B cell (primary cell): ENCODE data around the gene EEF1AKMT2. TPM values are rescaled to one million over a fixed set of nuclear protein-coding genes. Genes with fewer than 3 reads are reported as not detected.

ENCODE experiments used
- ATAC-seq: fragments of 200-7000 bp; cut with Tn5 transposase; one replicate; pipeline ENCODE4 v1.10.0; 2021; ENCODE audit warnings: low read depth, mild to moderate bottlenecking, moderate number of reproducible peaks, moderate library complexity
- CTCF ChIA-PET: fragments of 350-600 bp; sonication (Branson Sonifier 250); formaldehyde crosslinking; loops from one replicate; lab custom pipeline; 2021; ENCODE audit warnings: antibody characterized with exemption, inconsistent platforms; lab: Charles Lee
- POLR2A ChIA-PET: fragments of 350-600 bp; sonication (Branson Sonifier 250); formaldehyde crosslinking; loops from one replicate; lab custom pipeline; 2021; ENCODE audit warnings: antibody characterized with exemption; lab: Charles Lee
- DNase-seq: peaks from one replicate; pipeline ENCODE4 v3.0.0; 2013
- H2AFZ ChIP-seq: 2 replicates; pipeline ENCODE4 v1.6.1; 2012; ENCODE audit warnings: mild to moderate bottlenecking, low read depth, low read length; ENCODE audit not compliant: insufficient read depth, poor library complexity, severe bottlenecking
- H3K27ac ChIP-seq, 2 donors: 1 replicate in 1 of 2; 2 replicates in 1 of 2; pipeline ENCODE4 v1.5.1; 2012 to 2013; ENCODE audit warnings: low read length in 2 of 2, mild to moderate bottlenecking in 2 of 2, moderate library complexity in 1 of 2
- H3K27me3 ChIP-seq, 4 experiments: fragments of 200-600 bp in 1 of 4; sonication (generic) in 1 of 4; replicated peaks in 1 of 4; 1 replicate in 2 of 4; 2 replicates in 2 of 4; pipeline versions ENCODE4 v1.6.1 to v1.7.0; 2013 to 2016; ENCODE audit warnings: low read length in 3 of 4, mild to moderate bottlenecking in 2 of 4, mixed read lengths in 1 of 4, moderate library complexity in 1 of 4; ENCODE audit not compliant: insufficient read depth in 4 of 4, control insufficient read depth in 3 of 4; ENCODE audit errors: control extremely low read depth in 1 of 4
- H3K36me3 ChIP-seq, 2 experiments: replicated peaks in 1 of 2; 1 replicate in 1 of 2; 2 replicates in 1 of 2; pipeline versions ENCODE4 v1.6.1 to v1.7.1; 2013; ENCODE audit warnings: low read length in 1 of 2; ENCODE audit not compliant: insufficient read depth in 2 of 2, control insufficient read depth in 1 of 2; ENCODE audit errors: control extremely low read depth in 1 of 2, extremely low read depth in 1 of 2
- H3K4me1 ChIP-seq, 2 donors: fragments of 200-600 bp in 1 of 2; sonication (generic) in 1 of 2; 1 replicate in 1 of 2; 2 replicates in 1 of 2; pipeline versions ENCODE4 v1.5.1 to v1.6.1; 2013 to 2017; ENCODE audit warnings: low read length in 2 of 2; ENCODE audit not compliant: control insufficient read depth in 2 of 2, insufficient read depth in 2 of 2
- H3K4me2 ChIP-seq: replicated peaks from 2 replicates; pipeline ENCODE3; 2012; ENCODE audit warnings: mild to moderate bottlenecking, low read depth, low read length; ENCODE audit not compliant: poor library complexity, severe bottlenecking
- H3K4me3 ChIP-seq, 5 experiments: fragments of 200-600 bp in 1 of 5; sonication (generic) in 1 of 5; 1 replicate in 3 of 5; 2 replicates in 2 of 5; pipeline versions ENCODE4 v1.5.1 to v1.7.0; 2011 to 2016; ENCODE audit warnings: low read length in 4 of 5, mild to moderate bottlenecking in 4 of 5, low read depth in 2 of 5, control low read depth in 1 of 5, moderate library complexity in 1 of 5; ENCODE audit not compliant: insufficient read depth in 1 of 5; ENCODE audit errors: control extremely low read depth in 1 of 5, extremely low read depth in 1 of 5
- H3K79me2 ChIP-seq: fragments of 200-600 bp; sonication (generic); one replicate; pipeline ENCODE4 v1.6.0; 2016; ENCODE audit warnings: low read length; ENCODE audit not compliant: control insufficient read depth, insufficient read depth
- H3K9ac ChIP-seq: fragments of 200-600 bp; sonication (generic); 2 replicates; pipeline ENCODE4 v1.6.1; 2017; ENCODE audit warnings: mild to moderate bottlenecking, low read length, moderate library complexity
- H3K9me3 ChIP-seq, 3 donors: one replicate each; pipeline versions ENCODE4 v1.6.1 to v1.7.1; 2013; ENCODE audit warnings: low read length in 2 of 3; ENCODE audit not compliant: control insufficient read depth in 2 of 3, insufficient read depth in 1 of 3; ENCODE audit errors: control extremely low read depth in 1 of 3
- H4K20me1 ChIP-seq: 2 replicates; pipeline ENCODE4 v1.6.0; 2012; ENCODE audit warnings: mild to moderate bottlenecking, low read length; ENCODE audit not compliant: insufficient read depth, control insufficient read depth, poor library complexity, severe bottlenecking
- H3K27ac Mint-ChIP-seq: one replicate; pipeline ENCODE4 v1.8.0; 2021; ENCODE audit warnings: mixed read lengths
- H3K27me3 Mint-ChIP-seq: one replicate; pipeline ENCODE4 v1.8.0; 2021; ENCODE audit warnings: mixed read lengths
- H3K4me1 Mint-ChIP-seq: one replicate; pipeline ENCODE4 v1.8.0; 2021; ENCODE audit warnings: mixed read lengths
- H3K4me3 Mint-ChIP-seq: one replicate; pipeline ENCODE4 v1.8.0; 2021; ENCODE audit warnings: mixed read lengths
- H3K9me3 Mint-ChIP-seq: one replicate; pipeline ENCODE4 v1.8.0; 2022; ENCODE audit warnings: mixed read lengths; ENCODE audit not compliant: insufficient read depth
- EZH2 ChIP-seq: IDR thresholded peaks from 2 replicates; pipeline ENCODE4 v1.6.1; 2012; ENCODE audit warnings: borderline replicate concordance, low read depth, mild to moderate bottlenecking, moderate library complexity, low read length; ENCODE audit not compliant: insufficient read depth, poor library complexity, severe bottlenecking
- WGBS: methylation state at CpG from one replicate; pipeline ENCODE4 v1.1.5; 2013; ENCODE audit warnings: missing lambda C conversion rate; ENCODE audit not compliant: insufficient coverage; 5-methylcytosine and 5-hydroxymethylcytosine counted together
- intact Hi-C: fragments of 100-400 bp; cut with micrococcal nuclease; formaldehyde crosslinking; loops from one replicate; pipeline ENCODE4 v1.10.0; 2022
- polyA plus RNA-seq: library from polyadenylated mRNA; depleted of rRNA; stranded (reverse); fragments of >200 nt; gene quantifications from 2 replicates; pipeline ENCODE4 v1.2.3, GENCODE V29; 2012
- total RNA-seq, 2 donors: library from RNA; stranded (reverse); fragments of 120-200 nt in 1 of 2; gene quantifications; 1 replicate in 1 of 2; 2 replicates in 1 of 2; pipeline versions ENCODE4 v1.2.3 to v1.2.4, GENCODE V29; 2013 to 2022
- TF ChIP-seq, protein P1 (sequence below): fragments of 200-600 bp; IDR thresholded peaks from one replicate; pipeline ENCODE4 v1.8.0; 2022; ENCODE audit warnings: antibody characterized with exemption, mild to moderate bottlenecking

Gene EEF1AKMT2
- total and polyA plus RNA-seq, 2 donors (not counting 1 experiment from before 2014, with no cell fraction given): 8.8 to 15.0 TPM

DNA sequence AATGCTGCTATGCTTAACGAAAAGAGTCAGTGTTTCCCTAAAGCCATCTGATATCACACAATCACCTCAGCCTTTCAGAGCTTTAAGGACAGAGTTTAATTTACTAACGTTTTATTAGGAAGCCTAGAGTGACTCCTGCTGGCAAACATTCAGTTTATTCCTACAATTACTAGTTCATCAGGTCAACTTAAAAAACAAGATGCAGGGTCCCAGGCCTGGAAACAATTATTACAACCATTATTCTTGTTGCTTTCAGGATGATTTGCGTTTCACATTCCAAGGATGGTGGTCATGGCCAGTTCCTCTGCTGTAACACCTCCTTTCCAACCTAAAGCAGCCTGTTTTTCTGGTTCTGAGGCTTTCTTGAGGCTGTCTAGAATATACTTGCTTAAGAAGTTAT is 46.0 kb downstream of the EEF1AKMT2 start:
- no peak overlapping the region for H3K27ac ChIP-seq

GRCh38 chr10:124745252-124745651 is 46.4 kb downstream of the EEF1AKMT2 start:
- Histone ChIP-seq H4K20me1 (peaks cover 12% of the 10 kb centered on the region), H3K9me3 (no peaks in the 10 kb centered on the region), H3K9ac (no peak overlapping the region), H3K79me2 (peaks cover 39% of the 10 kb centered on the region), H3K4me1 (peaks cover 31 to 39% of the 10 kb centered on the region in 2 donors), H3K27me3 (no peaks in the 10 kb centered on the region), H3K36me3 (no peaks in the 10 kb centered on the region), H3K27ac (peak overlapping the region in 1 of 2 donors; percentile 50), H3K4me2 (peak overlapping the region; percentile 66), H2AFZ (no peak overlapping the region), H3K4me3 (no peak overlapping the region)
- POLR2A ChIA-PET: interaction anchor here (1.3 to 1.9 kb wide), 3 partner anchors 205 to 215 kb away, joined by 3 to 17 read pairs (median 12); no protein-coding TSS in a partner anchor
- Mint-ChIP-seq H3K4me1 (peaks cover 45% of the 10 kb centered on the region), H3K9me3 (no peaks in the 10 kb centered on the region), H3K27ac (peak overlapping the region; percentile 86), H3K27me3 (no peaks in the 10 kb centered on the region), H3K4me3 (peak overlapping the region; percentile 89)
- intact Hi-C loops: loop anchor here (1.0 to 10.0 kb wide), 9 partner anchors 46 to 650 kb away; partner anchors contain the start of genes ABRAXAS2, CHST15, EEF1AKMT2 and LHPP
- no peak for ATAC-seq
- WGBS: no CpG with 5 or more reads among the region's 4 CpGs
- DNase-seq: no peak
- CTCF ChIA-PET: interaction anchor here (0.7 to 7.3 kb wide), 46 partner anchors 11 to 749 kb away, joined by 3 to 415 read pairs (median 5); partner anchors contain the start of genes LHPP and OAT
- TF ChIP-seq EZH2: no peak
- TF ChIP-seq, protein P1, sequence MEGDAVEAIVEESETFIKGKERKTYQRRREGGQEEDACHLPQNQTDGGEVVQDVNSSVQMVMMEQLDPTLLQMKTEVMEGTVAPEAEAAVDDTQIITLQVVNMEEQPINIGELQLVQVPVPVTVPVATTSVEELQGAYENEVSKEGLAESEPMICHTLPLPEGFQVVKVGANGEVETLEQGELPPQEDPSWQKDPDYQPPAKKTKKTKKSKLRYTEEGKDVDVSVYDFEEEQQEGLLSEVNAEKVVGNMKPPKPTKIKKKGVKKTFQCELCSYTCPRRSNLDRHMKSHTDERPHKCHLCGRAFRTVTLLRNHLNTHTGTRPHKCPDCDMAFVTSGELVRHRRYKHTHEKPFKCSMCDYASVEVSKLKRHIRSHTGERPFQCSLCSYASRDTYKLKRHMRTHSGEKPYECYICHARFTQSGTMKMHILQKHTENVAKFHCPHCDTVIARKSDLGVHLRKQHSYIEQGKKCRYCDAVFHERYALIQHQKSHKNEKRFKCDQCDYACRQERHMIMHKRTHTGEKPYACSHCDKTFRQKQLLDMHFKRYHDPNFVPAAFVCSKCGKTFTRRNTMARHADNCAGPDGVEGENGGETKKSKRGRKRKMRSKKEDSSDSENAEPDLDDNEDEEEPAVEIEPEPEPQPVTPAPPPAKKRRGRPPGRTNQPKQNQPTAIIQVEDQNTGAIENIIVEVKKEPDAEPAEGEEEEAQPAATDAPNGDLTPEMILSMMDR: no peak

More for the DNA sequence above, 46.0 kb downstream of the EEF1AKMT2 start:
- WGBS: 25% methylated on average over 1 of the region's 3 CpGs
- Histone ChIP-seq H3K79me2 (peaks cover 35% of the 10 kb centered on the region), H3K27me3 (no peaks in the 10 kb centered on the region), H2AFZ (no peak overlapping the region), H3K4me3 (no peak overlapping the region), H3K4me2 (peak overlapping the region; percentile 66), H3K9me3 (no peaks in the 10 kb centered on the region), H3K4me1 (peaks cover 27 to 35% of the 10 kb centered on the region in 2 donors), H4K20me1 (peaks cover 7% of the 10 kb centered on the region), H3K36me3 (no peaks in the 10 kb centered on the region), H3K9ac (no peak overlapping the region)
- Mint-ChIP-seq H3K4me3 (peak overlapping the region; percentile 89), H3K9me3 (no peaks in the 10 kb centered on the region), H3K4me1 (peaks cover 40% of the 10 kb centered on the region), H3K27me3 (no peaks in the 10 kb centered on the region), H3K27ac (peak overlapping the region; percentile 61)
- CTCF ChIA-PET: interaction anchor here (0.7 to 7.3 kb wide), 47 partner anchors 10 to 750 kb away, joined by 3 to 415 read pairs (median 5); partner anchors contain the start of genes LHPP and OAT
- intact Hi-C loops: loop anchor here (1.0 to 10.0 kb wide), 9 partner anchors 46 to 651 kb away; partner anchors contain the start of genes ABRAXAS2, CHST15, EEF1AKMT2 and LHPP
- DNase-seq (peak; percentile 83), ATAC-seq (no peak)
- TF ChIP-seq, protein P1: peak; percentile 67
- TF ChIP-seq EZH2: no peak
- POLR2A ChIA-PET: interaction anchor here (1.2 to 1.9 kb wide), 4 partner anchors 205 to 215 kb away, joined by 3 to 17 read pairs (median 8); no protein-coding TSS in a partner anchor
